Activated CD4-positive, alpha-beta T cell treated with anti-CD3 and anti-CD28 coated beads, Interleukin-2, amount 10 ng/mL, durations not matched to agents 24 days and 14 days (primary cell): ENCODE data around the gene B4GALT2. TPM values are rescaled to one million over a fixed set of nuclear protein-coding genes. Genes with fewer than 3 reads are reported as not detected.

Source experiments
- DNase-seq: peaks from one replicate; pipeline ENCODE4 v3.0.0; 2022
- H3K27ac Mint-ChIP-seq: one replicate; pipeline ENCODE4 v1.8.0; 2022; ENCODE audit warnings: mild to moderate bottlenecking, mixed read lengths
- H3K27me3 Mint-ChIP-seq: one replicate; pipeline ENCODE4 v1.8.0; 2022; ENCODE audit warnings: mixed read lengths
- H3K36me3 Mint-ChIP-seq: one replicate; pipeline ENCODE4 v1.8.0; 2022; ENCODE audit warnings: low read depth, mild to moderate bottlenecking, mixed read lengths
- H3K4me1 Mint-ChIP-seq: one replicate; pipeline ENCODE4 v1.8.0; 2021; ENCODE audit warnings: mixed read lengths
- H3K4me3 Mint-ChIP-seq: one replicate; pipeline ENCODE4 v1.8.0; 2022; ENCODE audit warnings: mild to moderate bottlenecking, moderate library complexity, mixed read lengths
- H3K9me3 Mint-ChIP-seq: one replicate; pipeline ENCODE4 v1.8.0; 2021; ENCODE audit warnings: mixed read lengths
- intact Hi-C: fragments of 100-400 bp; cut with micrococcal nuclease; formaldehyde crosslinking; loops from one replicate; pipeline ENCODE4 v1.15.1; 2023
- total RNA-seq: library from RNA; stranded (reverse); gene quantifications from 2 replicates; pipeline ENCODE4 v1.2.3, GENCODE V29; 2022

Gene B4GALT2
- total RNA-seq, 1 donor from 2014 or later: 59.7 TPM

GRCh38 chr1:43952731-43953346, 26.2 kb upstream of the B4GALT2 start:
- no peaks in the 10 kb centered on the region for H3K27me3 Mint-ChIP-seq
- peaks cover 13% of the 10 kb centered on the region for H3K36me3 Mint-ChIP-seq
- intact Hi-C loops: no loop called here
- H3K27ac Mint-ChIP-seq: no peak overlapping the region
- no peaks in the 10 kb centered on the region for H3K9me3 Mint-ChIP-seq
- DNase-seq: no peak
- H3K4me1 Mint-ChIP-seq: peaks cover 20% of the 10 kb centered on the region
- no peak overlapping the region for H3K4me3 Mint-ChIP-seq

DNA sequence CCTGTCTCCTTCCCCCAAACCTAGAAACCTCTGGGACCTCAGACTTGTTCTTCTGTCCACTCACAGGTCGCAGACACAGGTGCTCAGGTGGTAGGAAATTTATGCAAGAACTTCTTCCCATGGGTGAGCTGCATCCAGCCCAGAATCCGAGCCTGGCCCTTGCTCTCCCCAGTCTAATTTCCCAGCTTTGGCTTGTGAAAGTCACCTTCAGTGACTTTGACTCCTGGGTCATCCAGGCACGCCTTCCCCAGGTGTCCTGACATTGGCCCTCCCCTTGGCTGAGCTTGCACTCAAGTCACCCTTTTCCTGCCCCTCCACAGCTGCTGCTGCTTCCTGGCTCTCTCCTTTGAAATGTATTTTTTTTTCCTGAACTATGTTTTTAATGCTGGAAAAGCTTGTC, 25.6 kb upstream of the B4GALT2 start:
- H3K4me3 Mint-ChIP-seq: no peak overlapping the region
- no peak overlapping the region for H3K27ac Mint-ChIP-seq
- DNase-seq: no peak
- no peaks in the 10 kb centered on the region for H3K9me3 Mint-ChIP-seq
- H3K27me3 Mint-ChIP-seq: no peaks in the 10 kb centered on the region
- intact Hi-C loops: no loop called here
- peaks cover 16% of the 10 kb centered on the region for H3K4me1 Mint-ChIP-seq
- peaks cover 18% of the 10 kb centered on the region for H3K36me3 Mint-ChIP-seq

DNA sequence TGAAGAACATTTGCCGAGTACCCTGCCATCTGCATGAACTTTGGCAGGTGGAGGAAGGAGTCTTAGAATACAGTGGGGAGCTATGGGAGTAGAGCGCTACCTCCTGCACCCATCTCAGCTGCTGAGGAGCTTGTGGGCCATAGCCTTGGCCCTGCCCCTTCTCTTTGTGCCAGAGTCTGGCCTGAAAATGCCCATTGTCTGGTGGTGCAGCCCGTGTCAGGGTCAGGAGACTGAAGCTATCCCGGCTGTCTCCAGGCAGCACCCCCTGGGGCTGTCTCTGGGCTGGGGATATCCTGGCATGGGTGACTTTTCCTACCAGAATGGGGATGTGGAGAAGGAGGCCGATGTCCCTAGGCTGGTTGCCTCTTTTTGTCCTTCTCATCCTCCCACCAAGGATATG, 25.0 kb upstream of the B4GALT2 start:
- no peak for DNase-seq
- Mint-ChIP-seq H3K27ac (no peak overlapping the region), H3K27me3 (no peaks in the 10 kb centered on the region), H3K9me3 (no peaks in the 10 kb centered on the region), H3K36me3 (peaks cover 21% of the 10 kb centered on the region), H3K4me1 (peaks cover 11% of the 10 kb centered on the region), H3K4me3 (no peak overlapping the region)
- intact Hi-C loops: no loop called here

DNA sequence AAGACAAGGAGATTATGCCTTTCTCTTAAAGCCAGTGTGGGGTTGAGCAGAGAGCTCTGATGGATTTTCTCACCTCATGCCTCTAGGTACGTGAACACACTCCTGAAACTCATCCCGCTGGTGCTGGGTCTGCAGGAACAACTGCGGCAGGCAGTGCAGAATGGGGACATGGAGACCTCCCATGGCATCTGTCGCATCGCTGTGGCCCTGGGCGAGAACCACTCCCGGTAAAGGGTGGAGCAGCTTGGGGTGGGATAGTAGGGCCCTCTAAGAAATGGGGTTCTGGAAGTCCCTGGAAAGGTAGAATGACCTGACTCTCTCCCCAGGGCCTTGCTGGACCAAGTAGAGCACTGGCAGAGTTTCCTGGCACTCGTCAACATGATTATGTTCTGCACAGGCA, 22.8 kb upstream of the B4GALT2 start:
- Mint-ChIP-seq H3K27ac (no peak overlapping the region), H3K4me3 (no peak overlapping the region), H3K4me1 (peaks cover 3% of the 10 kb centered on the region), H3K36me3 (peaks cover 17% of the 10 kb centered on the region), H3K27me3 (no peaks in the 10 kb centered on the region), H3K9me3 (no peaks in the 10 kb centered on the region)
- no peak for DNase-seq
- intact Hi-C loops: no loop called here

DNA sequence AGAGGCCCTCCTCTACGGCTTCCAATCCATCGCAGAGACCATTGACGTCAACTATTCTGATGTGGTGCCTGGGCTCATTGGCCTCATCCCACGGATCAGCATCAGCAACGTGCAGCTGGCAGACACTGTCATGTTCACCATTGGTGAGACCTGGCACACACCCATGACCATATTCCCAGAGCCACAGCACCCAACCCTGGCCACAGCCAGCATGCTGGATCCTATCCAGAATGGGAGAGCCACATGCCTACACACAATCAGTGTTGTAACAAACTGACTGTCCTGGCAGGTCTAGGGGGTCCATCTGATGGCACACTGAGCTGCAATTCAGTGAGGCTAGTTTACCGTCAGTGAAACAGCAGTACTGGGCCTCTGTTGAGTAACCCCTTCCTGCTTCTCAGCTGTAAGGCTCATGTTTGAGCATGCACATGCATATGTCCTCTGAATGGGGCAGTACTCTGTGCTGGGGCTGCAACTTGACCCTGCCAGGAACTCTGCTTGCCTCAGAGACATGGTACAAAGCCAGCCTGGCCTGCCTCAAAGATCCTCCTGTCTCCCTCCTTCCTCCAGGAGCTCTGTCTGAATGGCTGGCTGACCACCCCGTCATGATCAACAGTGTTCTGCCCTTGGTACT, 21.5 kb upstream of the B4GALT2 start:
- Mint-ChIP-seq H3K27me3 (no peaks in the 10 kb centered on the region), H3K27ac (no peak overlapping the region), H3K4me3 (no peak overlapping the region), H3K4me1 (peaks cover 2% of the 10 kb centered on the region), H3K9me3 (no peaks in the 10 kb centered on the region), H3K36me3 (peaks cover 21% of the 10 kb centered on the region)
- DNase-seq: no peak
- intact Hi-C loops: no loop called here

DNA sequence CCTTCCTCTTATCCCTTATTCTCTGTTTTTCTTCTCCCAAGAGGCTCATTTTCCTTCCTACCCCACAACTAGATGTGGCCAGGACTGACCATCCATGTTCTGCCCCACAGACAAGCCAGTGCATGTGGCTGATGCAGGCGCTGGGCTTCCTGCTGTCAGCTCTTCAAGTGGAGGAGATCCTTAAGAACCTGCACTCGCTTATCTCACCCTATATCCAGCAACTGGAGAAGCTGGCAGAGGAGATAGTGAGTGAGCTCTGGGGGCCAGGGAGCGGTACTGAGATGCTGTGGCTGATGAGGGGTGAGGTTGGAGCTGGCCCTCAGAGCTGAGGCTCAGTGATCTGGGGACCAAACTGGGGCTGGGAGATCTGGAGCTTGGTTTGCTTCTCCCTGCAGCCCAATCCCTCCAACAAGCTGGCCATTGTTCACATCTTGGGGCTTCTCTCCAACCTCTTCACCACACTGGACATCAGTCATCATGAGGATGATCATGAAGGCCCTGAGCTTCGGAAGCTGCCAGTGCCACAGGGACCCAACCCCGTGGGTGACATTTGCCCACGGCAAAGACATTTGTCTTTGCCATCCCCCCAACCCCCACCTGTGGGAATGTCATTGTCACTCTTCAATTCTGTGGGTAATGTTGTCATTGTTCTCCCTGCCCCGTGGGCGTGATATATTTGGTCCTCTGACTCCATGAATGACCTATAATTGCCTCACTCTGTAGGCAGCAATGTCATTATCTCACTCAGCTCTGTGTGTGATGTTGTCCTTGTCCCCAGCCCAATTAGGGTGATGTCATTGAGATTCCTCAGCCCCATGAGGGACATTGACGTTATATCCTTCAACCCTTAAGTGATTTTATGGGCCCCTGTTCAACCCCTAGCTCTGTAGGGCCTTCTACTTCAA, 20.4 kb upstream of the B4GALT2 start:
- intact Hi-C loops: no loop called here
- no peak for DNase-seq
- Mint-ChIP-seq H3K27ac (no peak overlapping the region), H3K36me3 (peaks cover 21% of the 10 kb centered on the region), H3K4me3 (no peak overlapping the region), H3K9me3 (no peaks in the 10 kb centered on the region), H3K4me1 (peaks cover 2% of the 10 kb centered on the region), H3K27me3 (no peaks in the 10 kb centered on the region)

GRCh38 chr1:43960798-43961197, 18.2 kb upstream of the B4GALT2 start:
- peaks cover 2% of the 10 kb centered on the region for H3K4me1 Mint-ChIP-seq
- H3K36me3 Mint-ChIP-seq: peaks cover 21% of the 10 kb centered on the region
- no peak overlapping the region for H3K4me3 Mint-ChIP-seq
- no peak for DNase-seq
- H3K9me3 Mint-ChIP-seq: no peaks in the 10 kb centered on the region
- intact Hi-C loops: no loop called here
- no peaks in the 10 kb centered on the region for H3K27me3 Mint-ChIP-seq
- no peak overlapping the region for H3K27ac Mint-ChIP-seq

DNA sequence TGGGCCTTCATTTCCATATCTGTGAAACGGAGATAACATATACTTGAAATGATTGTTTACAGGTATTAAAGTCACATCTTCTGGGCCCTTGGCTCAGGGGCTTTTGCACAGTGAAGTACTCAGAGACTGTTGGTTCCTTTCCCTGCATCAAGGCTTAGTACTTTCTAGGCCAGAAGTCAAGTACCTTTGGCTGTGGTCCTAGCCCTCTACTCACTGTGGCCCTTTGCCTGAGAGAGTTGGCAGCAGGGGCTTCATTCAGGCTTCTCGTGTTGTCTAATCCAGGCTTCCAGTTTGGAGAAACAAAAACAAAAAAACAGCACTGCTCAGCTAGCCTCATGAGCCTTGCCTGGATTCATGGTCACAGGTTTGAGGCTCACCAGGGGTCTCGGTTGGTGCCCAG, 17.3 kb upstream of the B4GALT2 start:
- Mint-ChIP-seq H3K36me3 (peaks cover 21% of the 10 kb centered on the region), H3K9me3 (no peaks in the 10 kb centered on the region), H3K4me1 (peaks cover 2% of the 10 kb centered on the region), H3K4me3 (no peak overlapping the region), H3K27me3 (no peaks in the 10 kb centered on the region), H3K27ac (no peak overlapping the region)
- intact Hi-C loops: no loop called here
- no peak for DNase-seq

- H3K36me3 Mint-ChIP-seq: peaks cover 19% of the 10 kb centered on the region
- H3K4me1 Mint-ChIP-seq: peaks cover 2% of the 10 kb centered on the region
- DNase-seq: no peak
- no peak overlapping the region for H3K27ac Mint-ChIP-seq
- no peaks in the 10 kb centered on the region for H3K27me3 Mint-ChIP-seq
- no peaks in the 10 kb centered on the region for H3K9me3 Mint-ChIP-seq
- intact Hi-C loops: no loop called here
- H3K4me3 Mint-ChIP-seq: no peak overlapping the region
These were observed 16.7 kb upstream of the B4GALT2 start for GRCh38 chr1:43962324-43962723.

DNA sequence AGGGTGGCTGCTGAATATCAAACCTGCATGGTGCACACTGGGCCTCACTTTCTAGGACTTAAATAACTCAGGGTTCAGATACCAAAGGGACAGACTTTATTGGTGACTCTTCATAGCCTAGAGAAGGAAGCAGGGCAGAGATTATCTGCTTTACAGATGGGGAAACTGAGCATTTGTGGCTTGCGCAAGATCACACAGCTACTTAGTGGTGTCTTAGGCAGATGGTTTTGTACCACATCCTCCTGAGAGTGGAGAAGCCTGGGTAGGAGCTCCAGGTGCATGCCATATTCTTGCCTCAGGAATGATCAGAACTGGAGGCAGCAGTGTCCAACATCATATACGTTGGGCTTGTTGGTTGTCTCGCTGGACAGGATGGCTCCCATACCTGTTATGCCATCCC, 16.0 kb upstream of the B4GALT2 start:
- peaks cover 2% of the 10 kb centered on the region for H3K4me1 Mint-ChIP-seq
- H3K27ac Mint-ChIP-seq: no peak overlapping the region
- no peak for DNase-seq
- no peaks in the 10 kb centered on the region for H3K9me3 Mint-ChIP-seq
- peaks cover 20% of the 10 kb centered on the region for H3K36me3 Mint-ChIP-seq
- intact Hi-C loops: no loop called here
- H3K4me3 Mint-ChIP-seq: no peak overlapping the region
- H3K27me3 Mint-ChIP-seq: no peaks in the 10 kb centered on the region

DNA sequence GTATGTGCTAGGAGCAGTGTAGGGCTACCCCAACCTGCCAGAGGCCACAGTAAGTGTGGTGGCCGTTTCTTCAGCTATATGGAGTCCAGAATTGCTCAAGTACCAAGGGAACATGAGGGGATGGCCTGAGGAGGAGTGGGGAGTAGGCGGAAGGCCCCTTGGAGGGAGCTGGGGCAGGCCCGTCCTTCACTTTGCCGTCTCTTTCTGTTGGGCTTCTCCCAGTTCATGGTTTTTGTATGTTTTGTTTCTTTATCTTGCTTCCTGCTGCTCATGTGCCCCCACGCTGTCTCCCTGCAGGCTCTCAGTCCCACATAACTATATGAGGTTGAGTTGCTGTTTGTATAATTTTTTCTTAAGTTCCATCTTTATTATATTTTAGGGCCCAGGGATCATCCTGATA, 15.1 kb upstream of the B4GALT2 start:
- intact Hi-C loops: no loop called here
- Mint-ChIP-seq H3K9me3 (no peaks in the 10 kb centered on the region), H3K4me3 (no peak overlapping the region), H3K36me3 (peaks cover 16% of the 10 kb centered on the region), H3K4me1 (peaks cover 2% of the 10 kb centered on the region), H3K27ac (no peak overlapping the region), H3K27me3 (no peaks in the 10 kb centered on the region)
- DNase-seq: no peak

DNA sequence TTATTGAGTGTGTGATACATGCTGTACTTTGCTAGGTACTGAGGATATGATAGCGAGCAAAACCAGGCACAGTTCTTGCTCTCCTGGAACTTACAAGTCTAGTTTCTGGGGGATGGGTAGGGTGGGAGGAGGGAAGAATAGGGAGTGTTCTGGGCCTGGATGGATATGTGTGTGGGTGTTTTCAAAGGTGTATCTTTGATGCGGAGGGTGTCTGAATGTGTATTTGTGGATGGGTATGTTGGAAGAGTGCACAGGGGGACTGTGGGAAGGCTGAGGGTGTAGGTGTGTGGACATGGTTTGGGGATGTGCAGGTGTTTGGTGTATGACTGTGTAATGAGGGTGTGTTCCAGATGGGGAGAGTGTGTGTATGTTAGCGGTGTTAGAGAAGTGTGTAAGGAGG, 13.7 kb upstream of the B4GALT2 start:
- no peak for DNase-seq
- intact Hi-C loops: no loop called here
- Mint-ChIP-seq H3K27ac (no peak overlapping the region), H3K36me3 (peaks cover 14% of the 10 kb centered on the region), H3K4me1 (peaks cover 6% of the 10 kb centered on the region), H3K27me3 (no peaks in the 10 kb centered on the region), H3K4me3 (no peak overlapping the region), H3K9me3 (no peaks in the 10 kb centered on the region)

- Mint-ChIP-seq H3K27me3 (no peaks in the 10 kb centered on the region), H3K4me3 (no peak overlapping the region), H3K9me3 (no peaks in the 10 kb centered on the region), H3K36me3 (peaks cover 22% of the 10 kb centered on the region), H3K27ac (no peak overlapping the region), H3K4me1 (peaks cover 15% of the 10 kb centered on the region)
- intact Hi-C loops: no loop called here
- peak; percentile 84 for DNase-seq
These were observed 10.6 kb upstream of the B4GALT2 start for GRCh38 chr1:43968348-43968948.

DNA sequence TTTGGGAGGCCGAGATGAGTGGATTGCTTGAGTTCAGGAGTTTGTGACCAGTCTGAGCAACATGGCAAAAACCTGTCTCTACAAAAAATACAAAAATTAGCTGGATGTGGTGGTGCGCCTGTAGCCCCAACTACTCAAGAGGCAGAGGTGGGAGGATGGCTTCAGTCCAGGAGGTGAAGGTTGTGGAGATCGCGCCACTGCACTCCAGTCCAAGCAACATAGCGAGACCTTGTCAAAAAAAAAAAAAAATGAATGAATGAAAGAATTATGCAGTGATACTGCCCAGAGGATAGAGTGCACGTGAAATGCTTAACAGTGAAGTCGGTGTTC, 9.6 kb upstream of the B4GALT2 start:
- DNase-seq: no peak
- H3K4me1 Mint-ChIP-seq: peaks cover 25% of the 10 kb centered on the region
- H3K4me3 Mint-ChIP-seq: peak overlapping the region; percentile 98
- no peaks in the 10 kb centered on the region for H3K9me3 Mint-ChIP-seq
- intact Hi-C loops: loop anchor here (1.0 kb wide), 1 partner anchor 23 kb away; the partner anchor contains the start of gene IPO13
- peaks cover 29% of the 10 kb centered on the region for H3K36me3 Mint-ChIP-seq
- H3K27me3 Mint-ChIP-seq: no peaks in the 10 kb centered on the region
- H3K27ac Mint-ChIP-seq: peak overlapping the region; percentile 21
